ENCODE data around the gene ATP8B3.

Gene ATP8B3

DNA sequence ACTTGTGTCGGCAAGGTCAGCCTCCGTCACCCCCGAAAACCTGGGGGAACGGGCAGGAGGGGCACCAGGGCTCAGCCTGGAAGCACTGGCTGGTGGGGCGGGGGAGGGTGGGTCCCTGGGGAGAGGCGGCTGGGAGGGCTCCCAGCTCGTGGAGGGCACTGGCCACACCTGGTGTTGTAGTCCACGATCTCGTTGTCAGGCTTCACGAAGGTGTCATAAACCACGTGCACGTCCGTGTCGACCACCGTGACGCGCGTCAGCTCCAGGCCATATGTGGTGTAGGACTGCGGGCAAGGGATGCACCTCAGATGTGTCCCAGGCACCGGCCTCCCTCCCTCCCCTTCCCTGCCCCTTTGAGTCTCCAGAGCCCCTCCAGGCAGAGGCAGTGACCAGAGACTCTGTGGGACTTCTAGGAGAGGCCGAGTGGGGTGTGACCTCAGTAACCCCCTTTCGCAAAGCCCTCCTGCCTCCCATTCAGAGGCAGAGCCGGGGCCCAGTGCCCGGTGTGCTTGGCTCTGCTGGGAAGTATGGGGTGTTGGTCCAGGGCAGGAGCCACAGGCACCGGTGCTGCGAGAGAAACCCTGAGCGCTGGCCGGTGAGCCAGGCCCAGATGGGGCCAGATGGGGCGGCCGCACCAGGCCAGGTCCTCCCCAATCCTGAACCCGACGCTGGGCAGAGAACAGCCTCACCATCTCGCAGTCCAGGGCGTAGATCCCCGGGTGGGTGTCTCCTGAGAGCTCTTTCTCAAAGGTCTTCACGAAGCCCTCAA is 4.6 kb upstream of the ATP8B3 start:
- DNase-seq (ENCODE audit: low read depth, low spot score): no peak

DNA sequence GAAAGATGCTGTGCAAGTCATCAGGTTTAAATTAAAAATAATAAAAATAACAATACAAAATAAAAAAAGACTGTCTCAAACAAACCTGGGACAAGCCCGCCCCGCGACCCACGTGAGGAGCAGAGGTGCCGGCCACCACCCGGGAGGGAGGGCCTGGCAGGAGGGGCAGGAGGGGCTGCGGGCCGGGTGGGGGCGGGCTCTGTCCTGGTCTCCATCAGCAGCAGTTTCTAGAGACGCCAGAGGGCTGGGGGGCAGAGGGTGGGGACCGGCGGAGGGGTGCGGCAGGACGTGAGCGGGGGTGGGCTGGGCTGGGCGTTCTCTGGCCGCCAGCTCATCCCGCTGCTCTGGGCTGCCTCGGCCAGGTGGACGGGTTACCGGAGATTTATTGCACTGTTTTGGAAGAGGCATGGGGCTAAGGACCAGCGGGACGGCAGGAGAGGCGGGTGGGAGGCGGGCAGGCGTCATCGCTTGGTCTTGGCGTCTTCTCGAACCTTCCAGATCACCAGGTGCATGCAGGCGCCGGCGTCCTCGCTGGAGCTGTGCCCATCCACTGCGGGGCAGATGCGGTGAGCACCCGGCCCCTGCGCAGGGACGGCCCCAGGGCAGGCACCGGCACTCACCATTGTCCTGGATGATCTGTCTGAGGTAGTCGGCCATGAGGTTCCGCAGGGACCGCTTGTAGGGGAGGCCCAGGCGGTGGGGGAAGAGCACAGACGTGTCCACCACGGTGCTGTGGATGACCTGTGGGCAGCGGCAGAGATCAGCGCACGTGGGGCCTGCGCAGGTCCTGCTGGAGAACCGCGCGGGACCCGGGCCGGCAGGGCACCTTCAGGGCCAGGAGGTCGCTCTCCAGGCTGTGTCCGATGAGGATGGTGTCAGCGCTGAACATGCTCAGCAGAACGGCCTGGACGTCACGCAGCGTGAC is 3.8 kb upstream of the ATP8B3 start:
- DNase-seq (ENCODE audit: low read depth, low spot score): no peak

DNA sequence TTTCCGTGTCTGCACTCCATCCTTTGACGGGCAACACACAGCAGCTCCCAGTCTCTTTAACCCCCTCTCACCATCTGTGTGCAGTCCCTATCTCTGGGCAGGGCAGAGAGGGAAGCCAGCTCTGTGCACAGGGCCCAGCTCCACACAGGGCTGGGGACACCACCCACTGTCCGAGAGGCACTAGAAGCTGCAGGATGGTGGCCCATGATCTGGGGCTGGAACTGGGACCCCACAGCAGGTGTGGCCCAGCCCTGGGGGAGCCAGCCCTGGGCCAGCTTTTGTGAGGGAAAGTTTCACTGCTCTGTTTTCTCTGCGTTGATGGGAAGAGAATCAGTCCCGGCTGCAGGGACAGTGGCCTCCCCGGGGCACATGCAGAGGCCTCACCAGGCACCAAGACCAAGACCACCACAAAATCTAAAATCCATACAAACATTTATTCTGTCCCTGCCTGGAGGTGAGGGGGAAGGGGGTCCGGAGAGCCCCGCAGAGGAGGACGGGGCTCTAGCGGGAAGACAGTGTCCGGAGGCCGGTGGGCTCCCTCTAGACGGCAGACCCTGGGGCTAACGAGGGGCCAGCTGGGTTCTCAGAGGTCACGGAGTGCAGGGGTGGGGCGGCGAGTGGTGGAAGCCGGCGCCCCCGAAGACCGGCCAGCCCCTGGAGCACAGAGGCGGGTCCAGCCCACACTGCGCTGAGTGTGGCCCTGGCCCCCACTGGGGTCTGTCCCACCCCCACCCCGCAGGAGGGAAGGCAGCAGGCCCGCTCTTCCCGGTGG is 2.9 kb upstream of the ATP8B3 start:
- no peak for DNase-seq (ENCODE audit: low read depth, low spot score)

DNA sequence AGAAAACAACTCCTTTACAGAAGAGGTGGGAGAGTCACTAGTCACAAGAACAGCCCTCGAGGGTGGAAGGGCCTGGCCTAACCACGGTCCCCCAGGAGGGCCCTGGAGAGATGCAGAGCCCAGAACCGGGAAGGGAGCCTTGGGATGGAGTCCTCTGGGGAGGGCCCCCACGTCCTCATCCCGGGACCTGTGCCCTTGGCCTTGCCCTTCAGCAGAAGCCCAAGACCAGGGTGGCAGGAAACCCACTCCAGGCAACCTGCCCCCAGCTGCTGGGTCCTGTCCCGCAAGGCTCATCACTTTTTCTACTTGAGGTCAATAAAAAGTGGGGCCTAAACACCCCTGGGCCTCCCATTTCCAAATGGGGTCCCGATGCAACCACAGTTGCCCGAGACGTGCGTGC is 2.3 kb upstream of the ATP8B3 start:
- no peak for DNase-seq (ENCODE audit: low read depth, low spot score)

DNA sequence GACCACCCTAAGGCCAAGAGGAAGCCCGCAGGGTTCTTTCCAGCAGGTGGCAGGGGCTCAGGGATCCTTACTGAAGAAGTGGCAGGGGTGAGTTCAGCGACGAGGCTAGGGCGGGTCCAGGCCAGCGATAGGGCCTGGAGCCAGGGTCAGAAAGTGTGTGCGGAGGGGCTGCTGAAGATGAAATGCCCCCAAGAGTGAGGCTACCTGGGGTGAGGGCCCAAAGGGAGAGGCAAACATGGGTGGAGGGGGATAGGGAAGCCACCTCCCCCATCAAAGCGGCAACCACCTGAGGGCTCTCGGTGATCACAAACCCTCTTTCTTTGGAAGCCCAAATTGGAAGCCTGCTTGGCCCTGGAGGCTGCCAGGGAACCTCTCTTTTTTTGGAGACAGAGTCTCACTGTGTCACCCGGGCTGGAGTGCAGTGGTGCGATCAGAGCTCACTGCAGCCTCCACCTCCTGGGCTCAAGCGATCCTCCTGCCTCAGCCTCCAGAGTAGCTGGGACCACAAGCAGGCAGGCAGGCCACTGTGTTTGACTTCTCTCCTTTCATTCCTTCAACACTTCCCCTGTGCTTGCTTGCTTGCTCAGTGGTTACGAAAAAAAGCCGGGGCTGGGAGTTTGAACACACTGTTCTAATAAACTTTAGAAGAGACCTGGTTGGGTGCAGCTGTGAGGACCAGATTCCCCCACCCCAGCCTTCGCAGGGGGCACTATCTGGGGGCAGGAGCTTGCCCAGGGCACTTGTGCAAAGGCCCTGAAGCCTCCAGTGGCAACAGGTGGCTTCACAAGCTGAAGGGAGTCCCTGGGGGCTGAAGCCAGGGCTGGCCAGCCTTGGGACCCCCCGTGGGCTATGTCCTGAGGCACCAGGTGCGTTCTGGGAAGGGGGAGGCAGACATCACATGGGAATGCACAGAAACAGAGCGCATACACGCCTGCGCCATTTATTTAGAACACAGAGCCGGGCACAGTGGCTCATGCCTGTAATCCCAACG is 1.4 kb upstream of the ATP8B3 start:
- no peak for DNase-seq (ENCODE audit: low read depth, low spot score)

DNA sequence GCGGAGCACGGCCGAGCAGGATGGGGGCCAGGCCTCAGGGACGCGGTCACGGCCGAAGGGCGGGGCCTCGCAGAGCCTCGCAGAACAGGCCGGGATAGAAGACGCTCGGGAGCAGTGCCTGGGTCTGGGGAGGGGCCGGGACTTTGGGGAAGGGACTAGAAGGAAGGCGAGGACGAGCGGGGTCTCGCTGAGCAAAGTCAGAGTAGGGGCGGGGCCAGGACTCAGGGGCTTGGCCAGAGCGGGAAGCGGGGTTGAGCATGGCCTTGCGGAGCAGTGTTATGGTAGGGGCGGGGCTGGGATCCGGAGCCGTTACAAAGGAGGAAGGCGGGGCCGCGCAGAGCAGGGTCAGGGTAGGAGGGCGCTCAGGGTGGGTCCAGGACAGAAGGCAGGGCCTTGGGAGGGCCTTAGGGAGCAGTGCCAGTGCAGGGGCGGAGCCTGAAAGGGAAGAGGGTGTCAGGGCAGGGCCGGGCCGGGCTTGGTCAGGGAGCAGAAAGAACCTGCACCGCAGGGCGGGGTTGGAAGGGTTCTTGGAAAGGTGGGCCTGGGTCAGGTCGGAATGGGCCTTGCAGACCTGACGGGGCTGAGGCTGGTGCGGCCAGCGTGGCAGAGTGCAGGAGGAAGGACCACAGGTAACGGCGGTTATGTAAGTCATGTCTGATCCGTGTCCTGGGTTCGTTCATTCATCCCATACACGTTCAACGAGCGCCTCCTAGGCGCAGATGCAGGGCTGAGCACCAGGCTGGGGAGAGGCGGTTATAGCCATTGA is 533 bp upstream of the ATP8B3 start:
- DNase-seq (ENCODE audit: low read depth, low spot score): peak; percentile 69

DNA sequence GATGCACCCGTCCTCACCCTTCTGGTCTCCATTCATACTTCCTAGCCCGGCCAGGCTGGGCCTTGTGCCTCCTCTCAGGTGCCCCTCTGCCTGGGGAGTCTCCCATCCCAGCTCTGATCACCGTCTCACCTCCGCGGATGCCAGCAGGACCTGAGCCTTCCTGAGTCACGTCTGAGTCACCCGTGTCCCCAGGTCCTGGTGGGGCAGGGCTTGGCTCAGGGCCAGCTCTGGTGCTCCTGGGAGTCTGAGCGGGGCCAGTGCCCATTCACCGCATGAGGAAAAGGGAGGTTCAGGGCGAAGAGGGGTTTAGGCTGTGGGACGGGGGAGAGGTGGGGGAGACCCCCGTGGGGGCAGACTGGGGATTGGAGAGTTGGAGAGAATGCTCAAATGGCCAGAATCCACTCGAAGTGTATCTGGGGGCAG is 593 bp downstream of the ATP8B3 start:
- no peak for DNase-seq (ENCODE audit: low read depth, low spot score)

DNA sequence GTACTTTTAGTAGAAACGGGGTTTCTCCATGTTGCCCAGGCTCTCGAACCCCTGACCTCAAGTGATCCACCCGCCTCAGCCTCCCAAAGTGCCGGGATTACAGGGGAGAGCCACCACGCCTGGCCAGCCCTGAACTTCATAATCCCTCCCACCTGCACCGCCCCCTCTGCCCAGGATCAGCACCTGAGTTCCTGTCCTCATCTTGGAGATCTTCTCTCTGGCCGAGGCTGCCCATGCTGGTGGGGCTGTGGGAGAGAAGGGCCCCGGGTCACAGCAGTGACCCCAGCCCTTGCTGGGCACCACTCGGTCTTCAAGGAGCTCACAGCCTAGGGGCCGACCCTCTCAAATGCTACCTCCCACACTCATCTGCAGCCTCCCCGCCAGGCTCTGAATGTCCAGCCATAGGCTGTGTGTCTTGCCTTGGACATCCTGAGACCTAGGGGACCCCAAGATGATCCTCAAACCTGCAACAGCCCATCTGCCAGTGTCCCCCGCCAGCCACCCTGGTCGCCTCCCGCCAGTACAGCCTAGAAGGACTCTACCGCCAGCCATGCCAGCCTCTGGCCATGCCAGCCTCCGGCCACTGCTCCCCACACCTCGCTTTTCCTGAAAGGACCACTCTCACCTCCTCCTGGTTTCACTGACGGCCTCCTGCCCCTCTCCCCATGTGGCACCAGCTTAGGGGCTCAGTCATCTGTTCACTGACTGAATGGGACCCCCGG is 1.5 kb downstream of the ATP8B3 start:
- DNase-seq (ENCODE audit: low read depth, low spot score): no peak

DNA sequence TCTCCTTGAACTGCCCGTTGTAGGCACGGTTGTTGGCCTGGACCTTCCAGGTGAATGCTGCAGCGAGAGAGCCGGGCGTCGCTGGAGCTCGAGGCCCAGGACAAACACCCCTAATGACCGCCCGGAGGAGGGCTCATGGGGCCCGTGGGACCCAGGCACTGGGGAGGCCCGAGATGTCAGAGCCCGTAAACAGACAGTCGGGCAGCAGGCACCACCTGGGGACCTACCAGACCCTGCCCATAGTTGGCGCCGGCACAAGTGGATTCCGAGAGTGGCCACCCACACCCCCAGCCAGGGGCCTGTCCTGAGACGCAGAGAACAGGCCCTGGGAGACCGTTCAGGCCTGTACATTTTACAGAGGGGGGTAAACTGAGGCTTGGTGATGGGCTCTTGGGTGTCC is 2.4 kb downstream of the ATP8B3 start:
- DNase-seq (ENCODE audit: low read depth, low spot score): no peak

DNA sequence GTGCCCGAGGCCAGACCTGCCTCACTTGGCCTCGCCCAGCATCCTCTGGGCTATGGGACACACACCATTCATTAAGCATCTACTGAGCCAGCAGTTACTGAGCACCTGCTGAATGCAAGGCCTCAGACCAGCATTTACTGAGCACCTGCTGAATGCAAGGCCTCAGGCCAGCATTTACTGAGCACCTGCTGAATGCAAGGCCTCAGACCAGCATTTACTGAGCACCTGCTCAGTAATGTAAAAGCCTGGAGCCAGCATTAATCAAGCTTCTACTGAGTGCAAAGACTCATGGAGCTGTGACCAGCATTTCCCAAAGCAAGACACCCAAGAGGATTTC is 3.7 kb downstream of the ATP8B3 start:
- DNase-seq (ENCODE audit: low read depth, low spot score): no peak

DNA sequence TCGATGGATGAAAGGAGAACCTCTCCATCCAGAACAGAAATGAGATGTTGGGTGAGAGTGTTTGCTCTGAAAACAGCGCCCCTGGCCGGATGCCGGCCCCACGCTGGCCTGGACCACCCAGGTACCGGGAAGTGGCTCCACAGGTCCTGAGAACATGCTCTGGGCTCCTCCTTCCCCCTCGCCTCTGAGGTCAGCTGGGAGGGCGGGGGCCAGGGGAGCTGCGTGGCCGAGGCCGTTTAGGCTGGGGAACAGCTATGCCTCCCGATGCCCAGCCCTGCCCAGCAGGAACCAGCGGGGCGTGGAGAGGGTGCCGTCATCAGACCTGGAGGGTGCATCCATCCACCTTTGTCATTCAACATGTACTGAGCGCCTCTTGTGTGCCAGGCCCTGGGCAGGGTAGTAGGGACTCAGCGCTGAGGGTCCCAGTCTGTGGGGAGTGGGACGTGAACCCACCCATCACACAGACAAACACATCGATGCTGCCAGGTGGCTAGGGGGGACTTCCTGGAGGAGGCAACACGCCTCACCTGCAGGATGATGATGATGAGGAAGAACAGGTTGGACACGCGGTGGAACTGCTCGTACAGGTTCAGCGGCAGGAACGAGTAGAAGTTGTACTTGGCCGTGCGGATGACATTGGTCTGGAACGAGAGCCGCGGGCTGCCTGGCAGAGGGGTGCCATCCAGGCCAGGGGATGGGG is 4.2 kb downstream of the ATP8B3 start:
- no peak for DNase-seq (ENCODE audit: low read depth, low spot score)

DNA sequence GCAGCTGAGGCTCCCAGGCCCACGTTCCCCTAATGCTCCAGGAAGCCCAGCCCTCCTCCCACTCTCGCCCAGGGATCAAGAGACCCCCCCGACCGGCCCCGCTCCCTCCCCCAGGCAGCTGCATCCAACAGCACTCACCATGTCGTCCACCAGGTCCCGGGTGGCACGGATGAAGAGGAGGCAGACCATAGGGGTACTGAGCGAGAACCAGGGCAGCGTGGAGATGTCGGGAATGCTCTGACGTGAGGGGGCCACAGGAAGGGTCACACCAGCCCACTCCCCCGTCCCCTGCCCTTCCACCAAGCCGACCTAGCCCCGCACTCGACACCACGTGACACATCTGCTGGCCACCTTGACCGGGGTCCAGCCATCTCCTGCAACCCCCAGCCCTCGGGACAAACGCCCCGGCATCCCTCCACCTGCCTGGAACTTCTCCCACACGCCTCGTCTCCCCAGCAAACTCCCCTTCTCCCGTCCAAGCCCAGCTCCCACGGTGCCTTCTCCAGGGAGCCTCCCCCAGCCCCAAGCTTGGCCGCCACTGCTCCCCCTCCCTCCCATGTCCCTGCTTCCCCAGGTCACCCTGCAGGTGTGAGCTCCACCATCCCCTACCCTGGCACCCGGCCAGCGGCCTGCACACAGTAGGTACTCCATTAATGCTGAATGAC is 4.9 kb downstream of the ATP8B3 start:
- DNase-seq (ENCODE audit: low read depth, low spot score): no peak

DNA sequence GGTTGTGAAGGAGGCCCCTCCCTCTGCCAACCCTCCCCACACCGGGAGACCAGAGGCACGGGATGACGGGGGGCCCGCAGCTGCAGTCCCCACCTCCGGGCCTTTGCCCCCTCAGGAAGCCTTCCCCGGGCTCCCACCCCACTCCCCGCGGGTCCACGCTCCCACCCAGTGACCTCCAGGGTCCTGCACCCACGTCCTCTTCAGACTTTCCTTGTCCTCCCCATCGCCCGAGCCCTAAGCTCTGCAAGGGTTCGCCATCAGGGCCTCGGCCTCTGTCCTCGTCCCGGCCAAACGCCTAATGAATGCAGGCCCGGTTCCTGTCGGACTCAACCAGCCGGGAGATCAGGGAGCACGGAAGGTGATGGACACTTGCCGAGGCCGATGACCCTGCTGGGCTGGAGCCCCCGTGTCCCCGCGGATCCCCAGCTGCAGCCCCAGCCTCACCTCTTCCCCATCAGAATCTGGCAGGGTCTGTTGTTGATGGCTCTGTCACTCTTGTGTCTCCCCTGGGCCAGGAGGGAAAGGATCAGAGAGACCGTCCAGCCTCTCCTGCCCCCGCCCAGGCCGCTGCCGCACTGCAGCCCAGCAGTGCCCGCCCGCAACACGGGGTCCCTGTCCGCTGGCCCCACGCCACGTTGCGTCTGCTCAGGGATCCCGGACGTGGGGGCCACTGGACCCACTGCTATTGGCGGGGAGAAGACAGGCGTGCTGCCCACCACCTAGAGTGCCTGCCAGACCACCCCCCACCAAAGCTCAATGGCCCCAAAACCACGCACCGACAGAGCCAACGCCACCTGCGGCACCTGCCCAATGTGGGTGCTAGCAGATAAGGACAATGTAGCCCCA is 5.7 kb downstream of the ATP8B3 start:
- no peak for DNase-seq (ENCODE audit: low read depth, low spot score)

DNA sequence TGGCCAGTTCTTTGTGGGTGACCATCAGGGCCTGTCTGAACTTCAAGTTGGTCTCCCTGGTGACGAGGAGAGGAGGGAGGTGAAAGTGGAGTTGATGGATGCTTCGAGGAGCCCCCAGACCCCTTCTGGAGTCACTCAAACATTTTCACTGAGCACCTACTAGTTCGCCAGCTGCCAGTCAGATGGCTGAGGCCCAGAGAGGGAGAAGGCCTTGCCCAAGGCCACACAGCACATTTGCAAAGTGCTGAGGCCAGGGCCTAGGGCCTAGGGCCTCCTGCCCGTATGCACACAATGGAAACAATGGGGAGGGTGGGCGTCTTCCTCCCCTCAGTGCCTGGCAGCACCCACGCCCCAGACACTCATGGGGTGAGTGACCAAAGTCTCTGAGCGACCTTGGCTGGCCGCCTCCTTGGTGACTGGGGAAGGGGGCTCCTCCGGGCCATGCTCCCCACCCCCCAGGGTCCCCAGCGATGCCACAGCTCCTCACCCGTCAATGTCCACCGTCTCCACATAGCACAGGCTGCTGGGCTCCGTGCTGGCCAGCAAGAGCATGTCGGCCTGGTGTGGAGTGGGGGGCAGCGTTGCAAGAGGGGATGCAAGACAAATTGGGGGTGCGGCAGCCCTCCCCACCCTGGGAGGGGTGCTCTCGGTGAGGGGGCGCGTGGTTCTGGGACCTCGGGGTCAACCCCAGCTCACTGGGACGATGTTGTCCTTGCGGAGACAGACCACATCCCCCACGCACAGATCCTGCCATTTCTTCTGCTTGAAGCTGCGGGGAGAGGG is 6.5 kb downstream of the ATP8B3 start:
- DNase-seq (ENCODE audit: low read depth, low spot score): no peak

DNA sequence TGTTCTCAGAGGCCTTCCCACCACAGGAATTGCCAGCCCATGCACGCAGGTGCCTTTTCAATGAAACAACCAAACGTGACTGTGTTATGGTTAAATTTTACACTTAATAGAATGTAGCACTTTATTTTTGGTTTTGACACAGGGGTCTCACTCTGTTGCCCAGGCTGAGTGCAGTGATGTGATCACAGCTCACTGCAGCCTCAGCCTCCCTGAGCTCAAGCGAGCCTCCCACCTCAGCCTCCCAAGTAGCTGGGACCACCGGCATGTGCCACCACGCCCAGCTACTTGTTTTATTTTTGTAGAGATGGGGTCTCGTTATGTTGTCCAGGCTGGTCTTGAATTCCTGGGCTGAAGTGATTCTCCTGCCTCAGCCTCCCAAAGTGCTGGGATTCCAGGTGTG is 7.2 kb downstream of the ATP8B3 start:
- no peak for DNase-seq (ENCODE audit: low read depth, low spot score)

DNA sequence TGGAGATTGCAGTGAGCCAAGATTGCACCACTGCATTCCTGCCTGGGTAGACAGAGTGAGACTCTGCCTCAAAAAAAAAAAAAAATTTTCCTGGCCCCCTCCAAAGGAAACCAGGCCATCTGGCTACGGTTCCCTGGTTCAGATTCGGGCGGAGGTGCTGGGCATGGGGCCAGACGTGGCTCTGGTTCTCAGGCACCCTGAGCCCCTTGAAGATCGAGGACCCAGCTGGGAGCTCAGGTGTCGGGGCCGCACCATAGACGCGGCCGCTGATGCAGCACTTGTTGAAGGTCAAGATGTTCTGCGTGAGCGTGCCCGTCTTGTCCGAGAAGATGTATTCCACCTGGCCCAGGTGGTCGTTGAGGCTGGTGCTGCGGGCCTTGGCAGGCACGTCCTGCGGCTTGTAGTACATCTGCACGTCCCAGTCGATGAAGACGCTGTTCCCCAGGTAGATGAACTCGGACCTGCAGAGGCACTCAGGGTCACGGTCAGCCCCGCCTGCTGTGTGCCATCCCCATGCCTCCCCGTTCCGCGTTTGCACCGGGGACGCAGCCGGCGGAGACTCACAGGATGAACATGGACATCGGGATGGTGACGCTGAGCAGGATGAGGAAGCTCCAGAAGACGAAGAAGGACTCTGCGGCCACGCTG is 12.3 kb downstream of the ATP8B3 start:
- DNase-seq (ENCODE audit: low read depth, low spot score): no peak
